Neutrophil (primary cell): ENCODE results near the gene PDLIM1.

Experiments used
- H3K27ac ChIP-seq: fragments of 200-600 bp; sonication (generic); 2 replicates; pipeline ENCODE4 v1.5.1; 2016; ENCODE audit warnings: mild to moderate bottlenecking, moderate library complexity
- H3K27me3 ChIP-seq: fragments of 200-600 bp; sonication (generic); 2 replicates; pipeline ENCODE4 v1.6.0; 2016; ENCODE audit warnings: mild to moderate bottlenecking
- H3K36me3 ChIP-seq: fragments of 200-600 bp; sonication (generic); 2 replicates; pipeline ENCODE4 v1.5.1; 2017
- H3K4me1 ChIP-seq, 2 experiments: fragments of 200-600 bp in 1 of 2; sonication (generic) in 1 of 2; 1 replicate in 1 of 2; 2 replicates in 1 of 2; pipeline versions ENCODE4 v1.5.1 to v1.6.1; 2013 to 2016; ENCODE audit warnings: low read depth in 1 of 2, low read length in 1 of 2, mild to moderate bottlenecking in 1 of 2, moderate library complexity in 1 of 2; ENCODE audit not compliant: control insufficient read depth in 1 of 2, insufficient read depth in 1 of 2
- H3K4me3 ChIP-seq, 2 experiments: fragments of 200-600 bp in 1 of 2; sonication (generic) in 1 of 2; 1 replicate in 1 of 2; 2 replicates in 1 of 2; pipeline ENCODE4 v1.5.1; 2013 to 2016; ENCODE audit warnings: low read depth in 1 of 2, low read length in 1 of 2, mild to moderate bottlenecking in 1 of 2, moderate library complexity in 1 of 2
- H3K9me3 ChIP-seq: fragments of 200-600 bp; sonication (generic); 2 replicates; pipeline ENCODE4 v1.5.1; 2016
- CTCF ChIP-seq: fragments of 200-600 bp; sonication (generic); IDR thresholded peaks from 2 replicates; pipeline ENCODE4 v1.5.1; 2016; ENCODE audit warnings: antibody characterized with exemption

Gene PDLIM1

GRCh38 chr10:95306318-95306650 is 15.5 kb upstream of the PDLIM1 start:
- peaks cover 3% of the 10 kb centered on the region for H3K27me3 ChIP-seq
- H3K36me3 ChIP-seq: no peaks in the 10 kb centered on the region
- TF ChIP-seq CTCF: no peak
- H3K9me3 ChIP-seq: no peaks in the 10 kb centered on the region
- no peak overlapping the region for H3K27ac ChIP-seq
- no peaks in the 10 kb centered on the region for H3K4me1 ChIP-seq
- no peak overlapping the region for H3K4me3 ChIP-seq

GRCh38 chr10:95305606-95306317 is 15.0 kb upstream of the PDLIM1 start:
- Histone ChIP-seq H3K27ac (no peak overlapping the region), H3K4me1 (no peaks in the 10 kb centered on the region), H3K4me3 (no peak overlapping the region), H3K36me3 (no peaks in the 10 kb centered on the region), H3K9me3 (no peaks in the 10 kb centered on the region), H3K27me3 (no peaks in the 10 kb centered on the region)
- TF ChIP-seq CTCF: no peak

GRCh38 chr10:95304976-95305375 is 14.2 kb upstream of the PDLIM1 start:
- no peak overlapping the region for H3K27ac ChIP-seq
- no peak for TF ChIP-seq CTCF

GRCh38 chr10:95304463-95304862 is 13.7 kb upstream of the PDLIM1 start:
- Histone ChIP-seq H3K27ac (no peak overlapping the region), H3K27me3 (no peaks in the 10 kb centered on the region), H3K4me3 (no peak overlapping the region), H3K9me3 (no peaks in the 10 kb centered on the region), H3K4me1 (no peaks in the 10 kb centered on the region), H3K36me3 (no peaks in the 10 kb centered on the region)
- no peak for TF ChIP-seq CTCF

More at GRCh38 chr10:95304976-95305375, 14.2 kb upstream of the PDLIM1 start:
- Histone ChIP-seq H3K4me3 (no peak overlapping the region), H3K36me3 (no peaks in the 10 kb centered on the region), H3K4me1 (no peaks in the 10 kb centered on the region), H3K27me3 (no peaks in the 10 kb centered on the region), H3K9me3 (no peaks in the 10 kb centered on the region)

GRCh38 chr10:95303950-95304349 is 13.1 kb upstream of the PDLIM1 start:
- no peaks in the 10 kb centered on the region for H3K9me3 ChIP-seq
- no peaks in the 10 kb centered on the region for H3K27me3 ChIP-seq
- H3K27ac ChIP-seq: no peak overlapping the region
- no peaks in the 10 kb centered on the region for H3K4me1 ChIP-seq
- no peaks in the 10 kb centered on the region for H3K36me3 ChIP-seq
- no peak for TF ChIP-seq CTCF
- H3K4me3 ChIP-seq: no peak overlapping the region
